Stimulated activated CD4-positive, alpha-beta T cell treated with anti-CD3 and anti-CD28 coated beads, TNF-alpha, amount 100 ng/mL, for 48 hours (primary cell): ENCODE results near the gene ATXN7L1.

Experiments
- DNase-seq, 3 donors: peaks; one replicate each; pipeline ENCODE4 v3.0.0-alpha.2; 2020; ENCODE audit warnings: low read depth in 3 of 3

Gene ATXN7L1

GRCh38 chr7:105584165-105584564 is 292.2 kb downstream of the ATXN7L1 start:
- no peak for DNase-seq

DNA sequence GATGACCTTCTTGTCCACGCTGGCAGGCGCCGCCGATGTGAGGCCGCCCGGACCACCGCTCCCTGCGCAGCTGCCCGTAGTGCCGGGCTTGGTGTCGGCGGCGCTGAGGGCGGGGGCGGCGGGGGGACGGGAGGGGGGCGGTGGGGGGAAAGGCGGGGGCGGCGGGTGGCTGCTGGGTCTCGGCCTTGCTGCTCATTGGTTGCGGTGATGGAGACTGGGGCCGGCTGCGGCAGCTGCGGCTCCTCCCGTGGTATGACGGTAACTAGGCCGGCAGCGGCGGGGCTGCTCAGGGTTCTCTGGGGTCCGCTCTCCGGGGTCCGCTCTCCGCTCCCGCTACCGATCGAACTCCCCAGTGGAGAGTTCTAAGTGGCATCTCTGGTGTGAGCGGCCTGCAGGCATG is 293.3 kb downstream of the ATXN7L1 start:
- no peak for DNase-seq

- peak; percentile 37 to 55 (median 41) for DNase-seq
These were observed 295.2 kb downstream of the ATXN7L1 start, which contains the start of gene EFCAB10 for GRCh38 chr7:105581066-105581811. Gene EFCAB10, minus strand, starts transcription at chr7:105581493. Its CDS starts 30 bp downstream, at chr7:105581463.

GRCh38 chr7:105580022-105580740 is 296.2 kb downstream of the ATXN7L1 start:
- no peak for DNase-seq

- DNase-seq = no peak
These were observed 297.9 kb downstream of the ATXN7L1 start for GRCh38 chr7:105578496-105578895.

DNA sequence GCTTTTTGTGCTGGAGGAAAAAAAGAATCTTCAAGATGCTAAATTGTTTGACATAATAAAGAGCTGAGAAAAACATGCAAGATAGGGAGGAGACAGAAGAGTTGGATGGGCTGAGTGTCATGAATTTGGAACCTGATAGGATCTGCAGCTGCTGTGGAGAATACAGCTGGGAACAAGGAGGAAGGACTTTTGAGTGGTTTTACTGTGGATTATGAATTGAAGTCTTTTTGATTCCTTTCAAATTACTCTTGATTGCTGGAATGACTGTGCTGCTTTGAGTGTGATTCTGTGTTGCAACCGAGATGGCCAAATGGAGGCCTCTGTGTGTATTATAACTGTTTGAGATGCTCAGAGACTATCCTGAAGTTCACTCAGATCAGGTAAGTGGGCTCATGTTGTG is 299.1 kb downstream of the ATXN7L1 start:
- DNase-seq = no peak

DNA sequence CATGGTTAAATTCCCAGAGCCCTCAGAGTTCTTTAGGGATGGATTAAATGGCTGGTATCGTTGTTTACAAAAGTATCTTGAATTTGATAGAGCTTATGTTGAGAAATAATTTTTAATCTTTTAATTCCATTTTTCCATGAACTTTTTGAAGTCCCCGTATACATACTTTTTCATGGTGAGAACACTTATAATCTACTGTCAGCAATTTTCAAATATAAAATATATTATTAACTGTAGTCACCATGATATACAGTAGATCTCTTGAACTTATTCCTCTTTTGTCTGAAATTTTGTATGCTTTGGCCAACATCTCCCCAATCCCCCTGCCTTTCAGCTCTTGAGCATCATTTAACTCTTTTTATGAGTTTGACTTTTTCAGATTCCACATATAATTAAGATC is 304.5 kb downstream of the ATXN7L1 start:
- no peak for DNase-seq

GRCh38 chr7:105567821-105568220 is 308.6 kb downstream of the ATXN7L1 start:
- DNase-seq = no peak

DNA sequence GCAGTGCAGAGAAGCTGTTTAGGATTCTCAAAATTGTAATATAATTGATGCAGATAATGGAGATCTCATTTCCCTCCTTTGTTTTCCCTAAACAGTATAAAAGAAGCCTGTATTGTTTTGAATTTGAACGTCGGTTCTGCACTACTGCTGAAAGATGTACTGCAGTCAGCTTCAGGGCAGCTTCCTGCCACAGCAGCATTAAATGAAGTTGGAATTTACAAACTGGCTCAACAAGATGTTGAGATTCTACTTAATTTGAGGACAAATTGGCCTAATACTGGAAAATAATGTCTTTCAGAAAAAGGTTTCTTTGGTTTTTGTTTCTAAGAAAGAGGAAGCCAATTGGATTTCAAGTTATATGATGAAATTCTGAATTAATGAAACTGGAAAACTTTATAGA is 309.4 kb downstream of the ATXN7L1 start:
- DNase-seq = no peak

- no peak for DNase-seq
These were observed 311.2 kb downstream of the ATXN7L1 start for GRCh38 chr7:105565190-105565589.

- DNase-seq = no peak
These were observed 316.5 kb downstream of the ATXN7L1 start for GRCh38 chr7:105559926-105560325.
